ENCODE measurements around the gene GALNTL6. TPM values are rescaled to one million over a fixed set of nuclear protein-coding genes. Genes with fewer than 3 reads are reported as not detected.
A peak's percentile ranks its signal among the peaks of the same experiment; 100 is the strongest.

GALNTL6 gene
- total RNA-seq, 1 donor from 2014 or later: 0.10 TPM

GRCh38 chr4:172554588-172554987 lies 741.4 kb downstream of the GALNTL6 start:
- Mint-ChIP-seq H3K4me1 (ENCODE audit: unreplicated experiment) (no peaks in the 10 kb centered on the region), H3K9me3 (ENCODE audit: unreplicated experiment) (no peaks in the 10 kb centered on the region), H3K4me3 (ENCODE audit: unreplicated experiment) (no peak overlapping the region), H3K36me3 (ENCODE audit: low read depth, unreplicated experiment) (no peaks in the 10 kb centered on the region), H3K27me3 (ENCODE audit: unreplicated experiment) (no peaks in the 10 kb centered on the region), H3K27ac (ENCODE audit: unreplicated experiment) (no peak overlapping the region)
- no peak for TF ChIP-seq CTCF (IDR thresholded peaks at IDR 0.05; ENCODE audit: unreplicated experiment)
- DNase-seq (ENCODE audit: low spot score): no peak

GRCh38 chr4:172555725-172556124 lies 742.5 kb downstream of the GALNTL6 start:
- Mint-ChIP-seq H3K4me1 (ENCODE audit: unreplicated experiment) (no peaks in the 10 kb centered on the region), H3K27me3 (ENCODE audit: unreplicated experiment) (no peaks in the 10 kb centered on the region), H3K4me3 (ENCODE audit: unreplicated experiment) (no peak overlapping the region), H3K36me3 (ENCODE audit: low read depth, unreplicated experiment) (no peaks in the 10 kb centered on the region), H3K9me3 (ENCODE audit: unreplicated experiment) (no peaks in the 10 kb centered on the region), H3K27ac (ENCODE audit: unreplicated experiment) (no peak overlapping the region)
- no peak for TF ChIP-seq CTCF (IDR thresholded peaks at IDR 0.05; ENCODE audit: unreplicated experiment)
- no peak for DNase-seq (ENCODE audit: low spot score)

GRCh38 chr4:172573899-172574298 lies 760.7 kb downstream of the GALNTL6 start:
- Mint-ChIP-seq H3K9me3 (ENCODE audit: unreplicated experiment) (no peaks in the 10 kb centered on the region), H3K36me3 (ENCODE audit: low read depth, unreplicated experiment) (no peaks in the 10 kb centered on the region), H3K4me3 (ENCODE audit: unreplicated experiment) (peak overlapping the region; percentile 60), H3K27me3 (ENCODE audit: unreplicated experiment) (peaks cover 2% of the 10 kb centered on the region), H3K27ac (ENCODE audit: unreplicated experiment) (peak overlapping the region; percentile 98), H3K4me1 (ENCODE audit: unreplicated experiment) (peaks cover 19% of the 10 kb centered on the region)
- no peak for TF ChIP-seq CTCF (IDR thresholded peaks at IDR 0.05; ENCODE audit: unreplicated experiment)
- DNase-seq (ENCODE audit: low spot score): no peak

- H3K27me3 Mint-ChIP-seq (ENCODE audit: unreplicated experiment): no peaks in the 10 kb centered on the region
- no peak overlapping the region for H3K4me3 Mint-ChIP-seq (ENCODE audit: unreplicated experiment)
- H3K9me3 Mint-ChIP-seq (ENCODE audit: unreplicated experiment): no peaks in the 10 kb centered on the region
- H3K4me1 Mint-ChIP-seq (ENCODE audit: unreplicated experiment): peaks cover 17% of the 10 kb centered on the region
- no peaks in the 10 kb centered on the region for H3K36me3 Mint-ChIP-seq (ENCODE audit: low read depth, unreplicated experiment)
- no peak for TF ChIP-seq CTCF (IDR thresholded peaks at IDR 0.05; ENCODE audit: unreplicated experiment)
- H3K27ac Mint-ChIP-seq (ENCODE audit: unreplicated experiment): no peak overlapping the region
- DNase-seq (ENCODE audit: low spot score): no peak
These were observed 765.5 kb downstream of the GALNTL6 start for GRCh38 chr4:172578712-172579111.

- no peaks in the 10 kb centered on the region for H3K27me3 Mint-ChIP-seq (ENCODE audit: unreplicated experiment)
- H3K36me3 Mint-ChIP-seq (ENCODE audit: low read depth, unreplicated experiment): no peaks in the 10 kb centered on the region
- no peak overlapping the region for H3K27ac Mint-ChIP-seq (ENCODE audit: unreplicated experiment)
- no peak for TF ChIP-seq CTCF (IDR thresholded peaks at IDR 0.05; ENCODE audit: unreplicated experiment)
- no peak overlapping the region for H3K4me3 Mint-ChIP-seq (ENCODE audit: unreplicated experiment)
- no peaks in the 10 kb centered on the region for H3K9me3 Mint-ChIP-seq (ENCODE audit: unreplicated experiment)
- no peak for DNase-seq (ENCODE audit: low spot score)
- peaks cover 2% of the 10 kb centered on the region for H3K4me1 Mint-ChIP-seq (ENCODE audit: unreplicated experiment)
These were observed 771.6 kb downstream of the GALNTL6 start for GRCh38 chr4:172584816-172585215.
